Transverse colon (tissue), 4 donors: ENCODE measurements around the gene CHMP5. TPM values are rescaled to one million over a fixed set of nuclear protein-coding genes. Genes with fewer than 3 reads are reported as not detected.

Experiments
- DNase-seq: peaks from one replicate; pipeline ENCODE4 v3.0.0-alpha.2; 2019
- H3K27ac ChIP-seq, 4 donors: fragments of 200-600 bp; sonication (generic); 2 replicates each; pipeline ENCODE4 v1.5.1; 2016 to 2018; ENCODE audit warnings: inconsistent platforms in 4 of 4
- H3K27me3 ChIP-seq: fragments of 200-600 bp; sonication (generic); 2 replicates; pipeline ENCODE4 v1.5.1; 2017; ENCODE audit warnings: inconsistent platforms
- H3K36me3 ChIP-seq, 4 donors: fragments of 200-600 bp; sonication (generic); 2 replicates each; pipeline ENCODE4 v1.5.1; 2017 to 2019; ENCODE audit warnings: inconsistent platforms in 4 of 4
- H3K4me1 ChIP-seq, 4 donors: fragments of 200-600 bp; sonication (generic); 2 replicates each; pipeline ENCODE4 v1.5.1; 2017 to 2020; ENCODE audit warnings: inconsistent platforms in 4 of 4
- H3K4me3 ChIP-seq, 4 donors: fragments of 200-600 bp; sonication (generic); 1 replicate in 1 of 4; 2 replicates in 3 of 4; pipeline versions ENCODE4 v1.5.1 to v1.6.1; 2017 to 2019; ENCODE audit warnings: inconsistent platforms in 4 of 4
- H3K9me3 ChIP-seq, 2 donors: fragments of 200-600 bp; sonication (generic); 2 replicates each; pipeline ENCODE4 v1.5.1; 2017 to 2019; ENCODE audit warnings: inconsistent platforms in 2 of 2
- CTCF ChIP-seq, 5 experiments: fragments of 200-600 bp in 3 of 5; fragments of 450-650 bp in 2 of 5; sonication (generic) in 3 of 5; IDR thresholded peaks; 1 replicate in 2 of 5; 2 replicates in 3 of 5; pipeline ENCODE4 v1.5.1; 2016 to 2017; ENCODE audit warnings: antibody characterized with exemption in 5 of 5, inconsistent platforms in 3 of 5, mild to moderate bottlenecking in 2 of 5, moderate library complexity in 1 of 5
- EP300 ChIP-seq: sonication (generic); formaldehyde crosslinking; IDR thresholded peaks from one replicate; pipeline ENCODE4 v1.6.1; 2017; ENCODE audit warnings: antibody characterized with exemption, low read depth
- POLR2A ChIP-seq: fragments of 450-650 bp; IDR thresholded peaks from one replicate; pipeline ENCODE4 v1.6.1; 2016; ENCODE audit warnings: antibody characterized with exemption, mild to moderate bottlenecking, moderate library complexity
- POLR2AphosphoS5 ChIP-seq, 3 donors: sonication (generic); formaldehyde crosslinking; IDR thresholded peaks; one replicate each; pipeline ENCODE4 v1.6.1; 2016; ENCODE audit warnings: antibody characterized with exemption in 3 of 3
- WGBS, 2 donors: methylation state at CpG; one replicate each; pipeline ENCODE4 v1.1.5; 2018; ENCODE audit warnings: low coverage in 1 of 2; 5-methylcytosine and 5-hydroxymethylcytosine counted together
- in situ Hi-C, 4 donors: fragments of 200-750 bp; cut with MboI; loops; one replicate each; pipeline versions ENCODE4 v1.15.0 to v1.15.1; 2017; ENCODE audit warnings: low sequenced_read_pairs in 3 of 4, low pct_ligation_motif_present in 1 of 4, low pct_unique_long_range_greater_than_20kb in 1 of 4
- intact Hi-C: fragments of 100-400 bp; cut with DNase I; formaldehyde crosslinking; loops from one replicate; pipeline ENCODE4 v1.15.1; 2023; ENCODE audit warnings: low total_unique reads
- total RNA-seq, 4 donors: library from RNA; depleted of rRNA; stranded (reverse); fragments of >200 nt; gene quantifications; one replicate each; pipeline ENCODE4 v1.1.0, GENCODE V29; 2016

The CHMP5 gene
- total RNA-seq, 4 donors from 2014 or later: 23.3 to 100 (median 56.5) TPM

GRCh38 chr9:33288828-33289483 is 24.1 kb downstream of the CHMP5 start:
- H3K4me1 ChIP-seq: peaks cover 23 to 53% (median 35%) of the 10 kb centered on the region in 4 donors
- DNase-seq: peak; percentile 17
- peak overlapping the region in 1 of 4 donors; percentile 69 for H3K4me3 ChIP-seq
- peak overlapping the region; percentile 95 to 100 (median 98) for H3K27ac ChIP-seq
- TF ChIP-seq EP300 (no peak), POLR2AphosphoS5 (IDR thresholded peaks at IDR 0.05) (no peak), CTCF (IDR thresholded peaks at IDR 0.05) (no peak), POLR2A (no peak)
- intact Hi-C loops (no loop called here), in situ Hi-C loops (no loop called here)
- H3K27me3 ChIP-seq: no peaks in the 10 kb centered on the region
- H3K36me3 ChIP-seq: no peaks in the 10 kb centered on the region
- no peaks in the 10 kb centered on the region for H3K9me3 ChIP-seq
- WGBS, 2 donors: 82% methylated on average over 12 of the region's 14 CpGs; no CpG with 5 or more reads in 1 of the 2 donors

GRCh38 chr9:33289496-33289895 is 24.6 kb downstream of the CHMP5 start:
- in situ Hi-C loops (no loop called here), intact Hi-C loops (no loop called here)
- 3% methylated on average over 12 of the region's 12 CpGs; no CpG with 5 or more reads in 1 of the 2 donors for WGBS, 2 donors
- peak; percentile 23 for DNase-seq
- H3K9me3 ChIP-seq: no peaks in the 10 kb centered on the region
- TF ChIP-seq EP300 (no peak), CTCF (IDR thresholded peaks at IDR 0.05) (no peak), POLR2A (no peak), POLR2AphosphoS5 (IDR thresholded peaks at IDR 0.05) (no peak)
- H3K27me3 ChIP-seq: no peaks in the 10 kb centered on the region
- H3K4me1 ChIP-seq: peaks cover 23 to 56% (median 38%) of the 10 kb centered on the region in 4 donors
- H3K4me3 ChIP-seq: peak overlapping the region; percentile 11 to 69 (median 60)
- peaks cover 0 to 3% (median 1%) of the 10 kb centered on the region in 4 donors for H3K36me3 ChIP-seq
- H3K27ac ChIP-seq: peak overlapping the region; percentile 95 to 100 (median 98)

- peaks cover 23 to 60% (median 40%) of the 10 kb centered on the region in 4 donors for H3K4me1 ChIP-seq
- peaks cover 0 to 7% (median 3%) of the 10 kb centered on the region in 4 donors for H3K36me3 ChIP-seq
- TF ChIP-seq POLR2A (no peak), EP300 (no peak), POLR2AphosphoS5 (IDR thresholded peaks at IDR 0.05) (no peak), CTCF (IDR thresholded peaks at IDR 0.05) (no peak)
- in situ Hi-C loops: no loop called here
- H3K27me3 ChIP-seq: no peaks in the 10 kb centered on the region
- no peak for DNase-seq
- H3K4me3 ChIP-seq: peak overlapping the region; percentile 44 to 69 (median 60)
- no peaks in the 10 kb centered on the region for H3K9me3 ChIP-seq
- intact Hi-C loops: no loop called here
- peak overlapping the region; percentile 95 to 100 (median 98) for H3K27ac ChIP-seq
- 0% methylated on average over 2 to 14 of the region's 14 CpGs for WGBS, 2 donors
Measured at GRCh38 chr9:33289936-33290246, 25.0 kb downstream of the CHMP5 start.

- H3K36me3 ChIP-seq: peaks cover 0 to 13% (median 6%) of the 10 kb centered on the region in 4 donors
- intact Hi-C loops: no loop called here
- WGBS, 2 donors: 0% methylated on average over 59 of the region's 63 CpGs; no CpG with 5 or more reads in 1 of the 2 donors
- H3K27me3 ChIP-seq: no peaks in the 10 kb centered on the region
- H3K27ac ChIP-seq: peak within 1 kb of the TSS; percentile 95 to 100 (median 98)
- H3K4me1 ChIP-seq: peaks cover 23 to 66% (median 41%) of the 10 kb centered on the region in 4 donors
- DNase-seq: peak; percentile 99
- TF ChIP-seq POLR2AphosphoS5 (IDR thresholded peaks at IDR 0.05) (peak; percentile 95 to 97 (median 97)), CTCF (IDR thresholded peaks at IDR 0.05) (peak in 1 of 5 experiments; percentile 7), POLR2A (peak; percentile 95), EP300 (peak; percentile 49)
- H3K9me3 ChIP-seq: no peaks in the 10 kb centered on the region
- peak within 1 kb of the TSS; percentile 60 to 92 (median 65) for H3K4me3 ChIP-seq
- in situ Hi-C loops: no loop called here
Measured at GRCh38 chr9:33290247-33291030, 25.6 kb downstream of the CHMP5 start, which contains the start of gene NFX1. Gene NFX1, plus strand, starts transcription at chr9:33290516. Its CDS starts 57 bp downstream, at chr9:33290573.
